ENCODE results near the gene URB1.
"Not testable (repeated sequence)": the region's sequence is repeated elsewhere in the genome, so short reads cannot be mapped to it uniquely, and the experiment has no call there.

URB1 gene

GRCh38 chr21:32371913-32372314, 20.9 kb downstream of the URB1 start:
- no peak overlapping the region for H3K4me3 ChIP-seq (ENCODE audit: low read depth, low read length)

- H3K4me3 ChIP-seq (ENCODE audit: low read depth, low read length) = no peak overlapping the region
These were observed 21.6 kb downstream of the URB1 start for GRCh38 chr21:32370998-32371766.

- not testable (repeated sequence) for H3K4me3 ChIP-seq (ENCODE audit: low read depth, low read length)
These were observed 23.9 kb downstream of the URB1 start for GRCh38 chr21:32368961-32369360.

- no peak overlapping the region for H3K4me3 ChIP-seq (ENCODE audit: low read depth, low read length)
These were observed 24.4 kb downstream of the URB1 start for GRCh38 chr21:32368386-32368785.

- no peak overlapping the region for H3K4me3 ChIP-seq (ENCODE audit: low read depth, low read length)
These were observed 25.7 kb downstream of the URB1 start for GRCh38 chr21:32367158-32367557.

GRCh38 chr21:32366191-32366590, 26.6 kb downstream of the URB1 start:
- H3K4me3 ChIP-seq (ENCODE audit: low read depth, low read length) = no peak overlapping the region

- H3K4me3 ChIP-seq (ENCODE audit: low read depth, low read length) = no peak overlapping the region
These were observed 28.0 kb downstream of the URB1 start for GRCh38 chr21:32364796-32365195.

- H3K4me3 ChIP-seq (ENCODE audit: low read depth, low read length) = no peak overlapping the region
These were observed 28.4 kb downstream of the URB1 start for GRCh38 chr21:32364387-32364786.

GRCh38 chr21:32360401-32360975, 32.3 kb downstream of the URB1 start:
- no peak overlapping the region for H3K4me3 ChIP-seq (ENCODE audit: low read depth, low read length)

GRCh38 chr21:32359719-32360260, 33.0 kb downstream of the URB1 start:
- no peak overlapping the region for H3K4me3 ChIP-seq (ENCODE audit: low read depth, low read length)

GRCh38 chr21:32356874-32357395, 35.9 kb downstream of the URB1 start:
- H3K4me3 ChIP-seq (ENCODE audit: low read depth, low read length) = no peak overlapping the region

GRCh38 chr21:32353002-32353711, 39.7 kb downstream of the URB1 start:
- H3K4me3 ChIP-seq (ENCODE audit: low read depth, low read length) = no peak overlapping the region

GRCh38 chr21:32352526-32352925, 40.3 kb downstream of the URB1 start:
- H3K4me3 ChIP-seq (ENCODE audit: low read depth, low read length) = no peak overlapping the region

GRCh38 chr21:32351428-32351827, 41.4 kb downstream of the URB1 start:
- H3K4me3 ChIP-seq (ENCODE audit: low read depth, low read length) = no peak overlapping the region

GRCh38 chr21:32350981-32351380, 41.8 kb downstream of the URB1 start:
- H3K4me3 ChIP-seq (ENCODE audit: low read depth, low read length) = no peak overlapping the region

GRCh38 chr21:32350211-32350980, 42.4 kb downstream of the URB1 start:
- no peak overlapping the region for H3K4me3 ChIP-seq (ENCODE audit: low read depth, low read length)

- no peak overlapping the region for H3K4me3 ChIP-seq (ENCODE audit: low read depth, low read length)
These were observed 43.4 kb downstream of the URB1 start for GRCh38 chr21:32349333-32349944.

GRCh38 chr21:32348604-32349332, 44.0 kb downstream of the URB1 start:
- H3K4me3 ChIP-seq (ENCODE audit: low read depth, low read length) = no peak overlapping the region

GRCh38 chr21:32347977-32348376, 44.8 kb downstream of the URB1 start:
- H3K4me3 ChIP-seq (ENCODE audit: low read depth, low read length) = no peak overlapping the region

- H3K4me3 ChIP-seq (ENCODE audit: low read depth, low read length) = no peak overlapping the region
These were observed 45.5 kb downstream of the URB1 start for GRCh38 chr21:32347351-32347750.

Data from iPS-11a (cell line).